Ovary (tissue), 3 donors: ENCODE results near the gene C2orf72.

Source experiments
- CTCF ChIP-seq, 3 donors: fragments of 450-650 bp in 2 of 3; fragments of 200-600 bp in 1 of 3; IDR thresholded peaks; one replicate each; pipeline versions ENCODE4 v1.5.1 to v1.8.0; 2016 to 2022; ENCODE audit warnings: antibody characterized with exemption in 3 of 3, mild to moderate bottlenecking in 1 of 3
- EP300 ChIP-seq: sonication (generic); formaldehyde crosslinking; IDR thresholded peaks from one replicate; pipeline ENCODE4 v1.6.1; 2017; ENCODE audit warnings: antibody characterized with exemption
- POLR2A ChIP-seq: fragments of 450-650 bp; IDR thresholded peaks from one replicate; pipeline ENCODE4 v1.6.1; 2017; ENCODE audit warnings: antibody characterized with exemption, mild to moderate bottlenecking, moderate library complexity
- donor health status: DM: no; HTN: no; CAD: no.

- no peak for TF ChIP-seq CTCF (IDR thresholded peaks at IDR 0.05)
- no peak for TF ChIP-seq POLR2A
- TF ChIP-seq EP300, result no peak
Measured at GRCh38 chr2:231001921-231002320, 35.4 kb upstream of the C2orf72 start.
